ENCODE data around the gene BET1. TPM values are rescaled to one million over a fixed set of nuclear protein-coding genes. Genes with fewer than 3 reads are reported as not detected.

BET1 gene
- total RNA-seq, 2 experiments from 2014 or later: 14.3 to 31.6 TPM

DNA sequence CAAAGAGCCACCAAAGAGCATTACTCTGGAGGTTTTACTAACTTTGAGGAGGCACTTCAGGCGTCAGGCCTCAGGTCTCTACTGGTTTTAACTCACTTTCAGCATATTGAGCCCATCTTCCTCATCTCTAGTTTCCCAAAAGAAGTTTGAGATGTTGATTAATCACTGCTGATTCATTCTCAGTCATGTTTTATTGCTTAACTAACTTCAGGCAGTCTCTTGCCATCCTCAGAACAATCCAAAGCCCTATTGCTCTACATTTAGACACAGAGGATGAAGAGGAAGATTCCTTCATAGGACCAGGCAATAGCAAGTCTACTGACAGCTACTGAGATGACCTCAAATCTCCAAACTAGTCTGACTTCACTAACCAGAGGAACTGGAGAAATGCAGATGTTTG, 39.1 kb upstream of the BET1 start:
- H3K9me3 ChIP-seq (ENCODE audit: low read length): no peaks in the 10 kb centered on the region; the same call in 1 of the 2 replicates
- H3K79me2 ChIP-seq (ENCODE audit: insufficient read depth, low read depth, low read length): no peaks in the 10 kb centered on the region
- H3K4me2 ChIP-seq (ENCODE audit: low read length): no peak overlapping the region
- intact Hi-C loops (cut with micrococcal nuclease; ENCODE audit: unreplicated experiment): no loop called here
- BruUV-seq (replicated peaks): no TSS peak
- no peak overlapping the region for H3K27ac ChIP-seq (ENCODE audit: low read depth, low read length, poor library complexity, severe bottlenecking)
- H2AFZ ChIP-seq (ENCODE audit: low read length): peak overlapping the region; percentile 42
- no peaks in the 10 kb centered on the region for H4K20me1 ChIP-seq (ENCODE audit: insufficient read depth, low read length)
- no peak for TF ChIP-seq EZH2phosphoT487 (IDR thresholded peaks at IDR 0.05; ENCODE audit: borderline replicate concordance, low read depth, low read length)
- TF ChIP-seq, protein P1, sequence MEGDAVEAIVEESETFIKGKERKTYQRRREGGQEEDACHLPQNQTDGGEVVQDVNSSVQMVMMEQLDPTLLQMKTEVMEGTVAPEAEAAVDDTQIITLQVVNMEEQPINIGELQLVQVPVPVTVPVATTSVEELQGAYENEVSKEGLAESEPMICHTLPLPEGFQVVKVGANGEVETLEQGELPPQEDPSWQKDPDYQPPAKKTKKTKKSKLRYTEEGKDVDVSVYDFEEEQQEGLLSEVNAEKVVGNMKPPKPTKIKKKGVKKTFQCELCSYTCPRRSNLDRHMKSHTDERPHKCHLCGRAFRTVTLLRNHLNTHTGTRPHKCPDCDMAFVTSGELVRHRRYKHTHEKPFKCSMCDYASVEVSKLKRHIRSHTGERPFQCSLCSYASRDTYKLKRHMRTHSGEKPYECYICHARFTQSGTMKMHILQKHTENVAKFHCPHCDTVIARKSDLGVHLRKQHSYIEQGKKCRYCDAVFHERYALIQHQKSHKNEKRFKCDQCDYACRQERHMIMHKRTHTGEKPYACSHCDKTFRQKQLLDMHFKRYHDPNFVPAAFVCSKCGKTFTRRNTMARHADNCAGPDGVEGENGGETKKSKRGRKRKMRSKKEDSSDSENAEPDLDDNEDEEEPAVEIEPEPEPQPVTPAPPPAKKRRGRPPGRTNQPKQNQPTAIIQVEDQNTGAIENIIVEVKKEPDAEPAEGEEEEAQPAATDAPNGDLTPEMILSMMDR (conservative IDR thresholded peaks at IDR 0.05; ENCODE audit: low read length): no peak
- H3K36me3 ChIP-seq (ENCODE audit: insufficient read depth, low read length): no peaks in the 10 kb centered on the region
- peaks cover 61% of the 10 kb centered on the region for H3K4me1 ChIP-seq (ENCODE audit: insufficient read depth, low read length, poor library complexity, severe bottlenecking)
- no peaks in the 10 kb centered on the region for H3K9me2 ChIP-seq (ENCODE audit: insufficient read depth, low read length)
- H3K4me3 ChIP-seq (ENCODE audit: low read depth, low read length, poor library complexity, severe bottlenecking): no peak overlapping the region
- ChIA-PET CTCF (ENCODE audit: unreplicated experiment) (no interaction called here), POLR2A (interaction anchor here (2.8 kb wide), 1 partner anchor 10 kb away, joined by 14 read pairs; no protein-coding TSS in a partner anchor)
- no peak for DNase-seq (ENCODE audit: low spot score)

DNA sequence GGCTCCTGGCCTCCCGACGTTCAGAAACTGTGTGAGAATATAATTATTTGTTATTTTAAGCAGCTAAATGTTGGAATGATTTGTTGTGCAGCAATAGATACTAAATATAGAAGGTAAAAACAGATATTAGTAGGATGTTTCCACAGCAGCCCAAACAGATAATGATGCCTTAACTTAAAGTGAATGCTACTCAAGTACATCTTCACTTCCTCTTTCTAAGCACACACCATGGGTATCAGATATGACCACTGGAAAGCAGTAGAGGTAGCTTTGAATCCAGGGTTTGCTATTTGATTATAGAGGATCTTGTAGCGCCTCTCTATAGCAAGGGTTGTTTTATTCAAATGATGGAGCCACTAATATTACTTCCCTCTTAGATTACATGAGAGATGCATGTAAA, 38.2 kb upstream of the BET1 start:
- BruUV-seq (replicated peaks): no TSS peak
- Histone ChIP-seq H3K4me3 (ENCODE audit: low read depth, low read length, poor library complexity, severe bottlenecking) (no peak overlapping the region), H4K20me1 (ENCODE audit: insufficient read depth, low read length) (no peaks in the 10 kb centered on the region), H3K4me1 (ENCODE audit: insufficient read depth, low read length, poor library complexity, severe bottlenecking) (peaks cover 53% of the 10 kb centered on the region), H3K79me2 (ENCODE audit: insufficient read depth, low read depth, low read length) (no peaks in the 10 kb centered on the region), H3K9me2 (ENCODE audit: insufficient read depth, low read length) (no peaks in the 10 kb centered on the region), H3K27ac (ENCODE audit: low read depth, low read length, poor library complexity, severe bottlenecking) (no peak overlapping the region), H2AFZ (ENCODE audit: low read length) (no peak overlapping the region), H3K36me3 (ENCODE audit: insufficient read depth, low read length) (no peaks in the 10 kb centered on the region), H3K9me3 (ENCODE audit: low read length) (no peaks in the 10 kb centered on the region; the same call in 1 of the 2 replicates), H3K4me2 (ENCODE audit: low read length) (no peak overlapping the region)
- CTCF ChIA-PET (ENCODE audit: unreplicated experiment): no interaction called here
- TF ChIP-seq, protein P1 (conservative IDR thresholded peaks at IDR 0.05; ENCODE audit: low read length): no peak
- no peak for TF ChIP-seq EZH2phosphoT487 (IDR thresholded peaks at IDR 0.05; ENCODE audit: borderline replicate concordance, low read depth, low read length)
- DNase-seq (ENCODE audit: low spot score): peak; percentile 50
- POLR2A ChIA-PET: interaction anchor here (0.6 to 1.4 kb wide), 9 partner anchors 8 to 80 kb away, joined by 3 to 12 read pairs (median 3); no protein-coding TSS in a partner anchor
- intact Hi-C loops (cut with micrococcal nuclease; ENCODE audit: unreplicated experiment): no loop called here

DNA sequence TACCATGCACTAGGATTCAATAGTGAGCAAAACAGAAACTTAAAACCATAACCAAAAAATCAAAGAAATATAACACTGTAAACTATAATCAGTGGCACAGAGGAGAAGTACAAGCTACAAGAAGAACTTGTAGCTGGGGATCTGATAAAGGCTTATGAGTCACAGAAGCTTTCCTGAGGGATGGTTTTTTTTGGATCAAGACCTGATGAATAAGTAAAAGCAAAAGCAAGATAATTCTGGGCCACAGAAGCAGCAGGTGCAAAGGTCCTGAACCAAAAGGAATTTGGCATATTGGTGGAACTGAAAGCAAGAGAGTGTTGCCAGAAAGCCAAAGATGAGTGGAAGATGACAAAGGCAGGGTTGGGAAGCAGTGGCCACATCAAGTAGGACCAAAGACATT, 37.4 kb upstream of the BET1 start:
- Histone ChIP-seq H4K20me1 (ENCODE audit: insufficient read depth, low read length) (no peaks in the 10 kb centered on the region), H3K4me3 (ENCODE audit: low read depth, low read length, poor library complexity, severe bottlenecking) (no peak overlapping the region), H2AFZ (ENCODE audit: low read length) (peak overlapping the region; percentile 12; the same call in 1 of the 2 replicates), H3K4me2 (ENCODE audit: low read length) (no peak overlapping the region), H3K27ac (ENCODE audit: low read depth, low read length, poor library complexity, severe bottlenecking) (no peak overlapping the region), H3K9me2 (ENCODE audit: insufficient read depth, low read length) (no peaks in the 10 kb centered on the region), H3K4me1 (ENCODE audit: insufficient read depth, low read length, poor library complexity, severe bottlenecking) (peaks cover 53% of the 10 kb centered on the region), H3K79me2 (ENCODE audit: insufficient read depth, low read depth, low read length) (no peaks in the 10 kb centered on the region), H3K36me3 (ENCODE audit: insufficient read depth, low read length) (no peaks in the 10 kb centered on the region), H3K9me3 (ENCODE audit: low read length) (no peaks in the 10 kb centered on the region; the same call in 1 of the 2 replicates)
- DNase-seq (ENCODE audit: low spot score): no peak
- no TSS peak for BruUV-seq (replicated peaks)
- ChIA-PET CTCF (ENCODE audit: unreplicated experiment) (no interaction called here), POLR2A (interaction anchor here (0.6 to 1.4 kb wide), 9 partner anchors 8 to 46 kb away, joined by 3 to 12 read pairs (median 3); no protein-coding TSS in a partner anchor)
- intact Hi-C loops (cut with micrococcal nuclease; ENCODE audit: unreplicated experiment): no loop called here
- no peak for TF ChIP-seq EZH2phosphoT487 (IDR thresholded peaks at IDR 0.05; ENCODE audit: borderline replicate concordance, low read depth, low read length)
- TF ChIP-seq, protein P1 (conservative IDR thresholded peaks at IDR 0.05; ENCODE audit: low read length): no peak

Measured in OCI-LY7 (cell line).